Measurements from ENCODE around the gene SPP1. TPM values are rescaled to one million over a fixed set of nuclear protein-coding genes. Genes with fewer than 3 reads are reported as not detected.

Gene SPP1
- total RNA-seq, 1 experiment from 2014 or later, result not detected

- H3K9ac ChIP-seq (ENCODE audit: low read length), result no peak overlapping the region
- H4K20me1 ChIP-seq (ENCODE audit: low read length), result no peaks in the 10 kb centered on the region
- 0 out of 2 replicates have a peak, but pooled peaks cover 4% of the 10 kb centered on the region for H3K27me3 ChIP-seq (ENCODE audit: low read length)
- ChIA-PET POLR2A (ENCODE audit: unreplicated experiment) (no interaction called here), CTCF (no interaction called here)
- TF ChIP-seq, protein P1, sequence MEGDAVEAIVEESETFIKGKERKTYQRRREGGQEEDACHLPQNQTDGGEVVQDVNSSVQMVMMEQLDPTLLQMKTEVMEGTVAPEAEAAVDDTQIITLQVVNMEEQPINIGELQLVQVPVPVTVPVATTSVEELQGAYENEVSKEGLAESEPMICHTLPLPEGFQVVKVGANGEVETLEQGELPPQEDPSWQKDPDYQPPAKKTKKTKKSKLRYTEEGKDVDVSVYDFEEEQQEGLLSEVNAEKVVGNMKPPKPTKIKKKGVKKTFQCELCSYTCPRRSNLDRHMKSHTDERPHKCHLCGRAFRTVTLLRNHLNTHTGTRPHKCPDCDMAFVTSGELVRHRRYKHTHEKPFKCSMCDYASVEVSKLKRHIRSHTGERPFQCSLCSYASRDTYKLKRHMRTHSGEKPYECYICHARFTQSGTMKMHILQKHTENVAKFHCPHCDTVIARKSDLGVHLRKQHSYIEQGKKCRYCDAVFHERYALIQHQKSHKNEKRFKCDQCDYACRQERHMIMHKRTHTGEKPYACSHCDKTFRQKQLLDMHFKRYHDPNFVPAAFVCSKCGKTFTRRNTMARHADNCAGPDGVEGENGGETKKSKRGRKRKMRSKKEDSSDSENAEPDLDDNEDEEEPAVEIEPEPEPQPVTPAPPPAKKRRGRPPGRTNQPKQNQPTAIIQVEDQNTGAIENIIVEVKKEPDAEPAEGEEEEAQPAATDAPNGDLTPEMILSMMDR (conservative IDR thresholded peaks at IDR 0.05; ENCODE audit: low read depth, low read length), result no peak
- TF ChIP-seq EZH2 (IDR thresholded peaks at IDR 0.05; ENCODE audit: low read length, unreplicated experiment) (no peak), EZH2phosphoT487 (IDR thresholded peaks at IDR 0.05; ENCODE audit: borderline replicate concordance, low read length) (no peak)
- no peak overlapping the region for H3K4me3 ChIP-seq (ENCODE audit: low read length)
- H3K9me2 ChIP-seq (replicated peaks; ENCODE audit: low read length), result no peaks in the 10 kb centered on the region
- H3K4me2 ChIP-seq (ENCODE audit: low read length), result no peak overlapping the region
- H3K79me2 ChIP-seq (ENCODE audit: low read length), result no peaks in the 10 kb centered on the region
- H3K4me1 ChIP-seq (ENCODE audit: insufficient read depth, low read length), result no peaks in the 10 kb centered on the region
- no peaks in the 10 kb centered on the region for H3K36me3 ChIP-seq (ENCODE audit: low read depth, low read length)
- BruUV-seq (replicated peaks), result no TSS peak
- H3K9me3 ChIP-seq (ENCODE audit: low read length), result no peaks in the 10 kb centered on the region
- no peak overlapping the region for H2AFZ ChIP-seq (ENCODE audit: low read length)
- DNase-seq (no peak), ATAC-seq (no peak)
- no peak overlapping the region for H3K27ac ChIP-seq (ENCODE audit: low read length)
- no peaks in the 10 kb centered on the region for H3F3A ChIP-seq (ENCODE audit: low read length, unreplicated experiment)
- intact Hi-C loops (cut with micrococcal nuclease), result no loop called here
Observed at GRCh38 chr4:87947381-87948160, 27.9 kb upstream of the SPP1 start.

- Histone ChIP-seq H3K4me1 (ENCODE audit: insufficient read depth, low read length) (no peaks in the 10 kb centered on the region), H3K9me3 (ENCODE audit: low read length) (no peaks in the 10 kb centered on the region), H3K27me3 (ENCODE audit: low read length) (0 out of 2 replicates have a peak, but pooled peaks cover 4% of the 10 kb centered on the region), H3K79me2 (ENCODE audit: low read length) (no peaks in the 10 kb centered on the region), H3K9ac (ENCODE audit: low read length) (no peak overlapping the region), H3K4me2 (ENCODE audit: low read length) (no peak overlapping the region), H3K36me3 (ENCODE audit: low read depth, low read length) (no peaks in the 10 kb centered on the region), H2AFZ (ENCODE audit: low read length) (no peak overlapping the region), H4K20me1 (ENCODE audit: low read length) (no peaks in the 10 kb centered on the region), H3K27ac (ENCODE audit: low read length) (no peak overlapping the region), H3K9me2 (replicated peaks; ENCODE audit: low read length) (no peaks in the 10 kb centered on the region), H3F3A (ENCODE audit: low read length, unreplicated experiment) (no peaks in the 10 kb centered on the region), H3K4me3 (ENCODE audit: low read length) (no peak overlapping the region)
- CTCF ChIA-PET, result no interaction called here
- POLR2A ChIA-PET (ENCODE audit: unreplicated experiment), result no interaction called here
- intact Hi-C loops (cut with micrococcal nuclease), result no loop called here
- no peak for ATAC-seq
- peak; percentile 18 for DNase-seq
- TF ChIP-seq, protein P1 (conservative IDR thresholded peaks at IDR 0.05; ENCODE audit: low read depth, low read length), result no peak
- no peak for TF ChIP-seq EZH2 (IDR thresholded peaks at IDR 0.05; ENCODE audit: low read length, unreplicated experiment)
- TF ChIP-seq EZH2phosphoT487 (IDR thresholded peaks at IDR 0.05; ENCODE audit: borderline replicate concordance, low read length), result no peak
- BruUV-seq (replicated peaks), result no TSS peak
Observed at GRCh38 chr4:87949961-87950360, 25.6 kb upstream of the SPP1 start.

GRCh38 chr4:87950493-87950892, 25.0 kb upstream of the SPP1 start:
- H3K36me3 ChIP-seq (ENCODE audit: low read depth, low read length), result no peaks in the 10 kb centered on the region

More at GRCh38 chr4:87950493-87950892, 25.0 kb upstream of the SPP1 start:
- Histone ChIP-seq H3K27me3 (ENCODE audit: low read length) (0 out of 2 replicates have a peak, but pooled peaks cover 4% of the 10 kb centered on the region), H3K4me2 (ENCODE audit: low read length) (no peak overlapping the region), H3F3A (ENCODE audit: low read length, unreplicated experiment) (no peaks in the 10 kb centered on the region), H3K79me2 (ENCODE audit: low read length) (no peaks in the 10 kb centered on the region), H3K27ac (ENCODE audit: low read length) (no peak overlapping the region), H3K9ac (ENCODE audit: low read length) (no peak overlapping the region), H3K9me2 (replicated peaks; ENCODE audit: low read length) (no peaks in the 10 kb centered on the region), H3K4me1 (ENCODE audit: insufficient read depth, low read length) (no peaks in the 10 kb centered on the region), H4K20me1 (ENCODE audit: low read length) (no peaks in the 10 kb centered on the region), H3K4me3 (ENCODE audit: low read length) (no peak overlapping the region), H3K9me3 (ENCODE audit: low read length) (no peaks in the 10 kb centered on the region), H2AFZ (ENCODE audit: low read length) (no peak overlapping the region)
- POLR2A ChIA-PET (ENCODE audit: unreplicated experiment), result no interaction called here
- intact Hi-C loops (cut with micrococcal nuclease), result no loop called here
- DNase-seq (no peak), ATAC-seq (no peak)
- CTCF ChIA-PET, result no interaction called here
- BruUV-seq (replicated peaks), result no TSS peak
- TF ChIP-seq EZH2phosphoT487 (IDR thresholded peaks at IDR 0.05; ENCODE audit: borderline replicate concordance, low read length), result no peak
